ENCODE data around the gene PRPF40B.

The PRPF40B gene

DNA sequence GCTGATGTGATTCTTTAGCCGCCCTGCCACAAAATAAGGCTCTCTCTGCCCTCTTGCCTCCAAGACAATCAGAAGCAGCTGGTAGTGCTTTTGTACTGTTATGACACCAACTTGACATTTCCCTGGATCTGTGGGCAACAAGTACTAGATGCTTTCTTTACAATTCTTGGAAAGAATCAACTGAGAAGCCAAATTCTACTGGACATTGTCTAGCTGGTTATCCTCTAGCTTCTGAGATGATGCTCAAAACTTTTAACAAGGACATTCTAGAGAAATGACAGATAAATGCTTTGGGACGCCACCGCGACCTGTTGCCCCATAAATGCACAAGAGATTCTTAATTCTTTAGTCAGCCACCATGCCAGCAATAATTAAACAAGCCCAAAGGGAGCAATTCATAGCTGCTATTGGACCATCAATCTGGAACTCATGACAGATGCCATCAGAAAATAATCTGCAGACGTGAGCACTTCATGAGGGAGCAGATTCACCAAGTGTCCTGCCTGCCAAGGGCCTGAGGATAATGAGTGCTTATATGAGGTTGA lies 61.0 kb downstream of the PRPF40B start:
- DNase-seq (ENCODE audit: low read depth in 2 of 2), result no peak

DNA sequence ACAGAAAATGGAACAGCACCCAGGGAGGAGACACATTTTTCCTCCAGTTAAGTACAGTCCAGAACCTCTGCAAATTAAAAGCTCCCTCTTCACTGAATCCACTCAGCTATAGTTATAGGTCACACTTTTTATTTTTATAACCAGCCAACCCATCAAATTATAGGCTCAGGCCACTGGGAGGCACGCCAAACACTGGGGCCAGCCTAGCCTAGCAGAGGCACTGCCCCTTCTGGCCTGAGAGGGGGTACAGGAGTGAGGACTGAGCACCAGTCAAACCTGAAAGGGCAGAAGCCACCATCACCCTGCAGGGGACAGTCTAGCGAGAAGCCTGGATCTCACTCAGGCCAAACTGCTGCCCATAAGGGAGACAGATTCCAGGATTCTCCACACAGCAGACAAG lies 64.6 kb downstream of the PRPF40B start:
- DNase-seq (ENCODE audit: low read depth in 2 of 2), result no peak

DNA sequence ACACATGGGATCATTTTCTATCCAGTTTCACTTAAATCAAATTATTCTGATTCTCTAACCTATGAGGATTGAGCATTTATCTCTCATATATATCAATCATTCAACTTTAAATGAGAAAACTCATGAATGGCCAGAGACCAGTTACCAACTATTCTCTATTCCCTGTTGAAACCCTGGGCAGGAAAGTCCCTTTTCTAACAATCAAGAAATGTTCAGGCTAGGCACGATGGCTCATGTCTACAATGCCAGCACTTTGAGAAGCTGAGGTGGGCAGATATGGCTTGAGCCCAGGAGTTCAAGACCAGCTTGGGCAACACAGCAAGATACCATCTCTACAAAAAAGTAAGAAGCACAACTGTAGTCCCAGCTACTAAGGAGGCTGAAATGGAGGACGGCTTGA lies 65.9 kb downstream of the PRPF40B start:
- DNase-seq (ENCODE audit: low read depth in 2 of 2), result no peak

DNA sequence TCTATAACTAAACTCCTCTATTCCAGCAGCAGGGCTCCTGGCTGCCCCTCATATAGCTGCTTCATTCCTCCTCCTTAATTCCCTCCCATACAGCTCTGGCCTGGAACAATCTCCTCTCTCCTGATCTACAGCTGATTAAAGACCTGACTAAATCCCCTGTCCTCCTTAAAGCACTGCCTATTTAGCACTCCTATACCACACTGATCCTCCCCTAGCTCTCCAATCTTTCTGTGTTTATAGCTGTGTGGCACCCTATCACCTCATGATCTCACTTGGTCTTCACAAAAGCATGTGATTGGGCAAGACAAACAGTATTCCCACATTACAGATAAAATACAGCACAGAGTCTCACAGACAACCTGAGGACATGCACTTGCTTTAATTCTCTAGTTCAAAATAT lies 66.4 kb downstream of the PRPF40B start:
- DNase-seq (ENCODE audit: low read depth in 2 of 2), result no peak

DNA sequence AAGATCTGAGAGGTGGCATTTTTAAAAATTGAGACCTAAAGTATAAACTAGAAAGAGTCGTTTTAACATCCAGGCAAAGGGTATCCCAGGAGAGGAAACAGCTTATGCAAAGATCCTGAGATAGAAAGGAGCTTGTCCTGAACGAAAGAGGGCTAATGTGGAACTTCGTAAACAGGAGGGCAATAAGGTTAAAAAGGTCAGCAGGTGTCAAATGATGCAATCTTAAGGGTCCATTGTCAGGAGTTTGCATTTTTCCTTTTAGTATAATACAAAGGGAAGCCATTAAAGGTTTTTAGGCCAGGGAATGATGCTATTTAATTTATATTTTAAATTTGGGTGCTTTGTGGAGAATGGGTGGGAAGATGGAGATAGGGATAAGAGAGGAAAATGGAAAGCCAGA lies 69.5 kb downstream of the PRPF40B start:
- no peak for DNase-seq (ENCODE audit: low read depth in 2 of 2)

DNA sequence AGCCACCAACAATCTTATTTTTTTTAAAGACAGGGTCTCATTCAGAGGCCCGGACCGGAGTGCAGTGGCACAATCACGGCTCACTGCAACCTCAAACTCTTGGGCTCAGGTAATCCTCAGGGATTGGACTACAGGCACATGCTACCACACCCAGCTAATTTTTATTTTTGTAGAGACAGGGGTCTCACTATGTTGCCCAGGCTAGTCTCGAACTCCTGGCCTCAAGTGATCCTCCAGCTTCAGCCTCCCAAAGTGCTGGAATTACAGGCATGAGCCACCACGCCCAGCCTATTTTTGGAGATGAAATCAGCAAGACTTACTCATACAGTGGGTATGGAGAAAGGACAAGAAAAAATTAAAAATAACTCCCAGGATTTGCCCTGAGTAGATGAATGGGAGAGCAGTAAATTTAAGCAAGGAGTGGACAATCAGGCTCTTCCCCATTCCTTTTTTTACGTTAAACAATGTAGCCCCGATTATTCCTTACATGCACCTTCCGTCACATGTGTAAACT lies 70.6 kb downstream of the PRPF40B start:
- no peak for DNase-seq (ENCODE audit: low read depth in 2 of 2)

Measured in fibroblast of skin of left biceps (primary cell).